HL-60/S4 treated with retinoic acid at 250 ng/mL for 4 days and 3 days (cell line): ENCODE results near the gene CCER1.

ENCODE experiments used
- in situ Hi-C: fragments of 300-500 bp; cut with MboI; formaldehyde crosslinking; loops from 2 replicates; pipeline ENCODE4 v1.7.0; 2022; ENCODE audit warnings: low sequenced_read_pairs

CCER1 gene

DNA sequence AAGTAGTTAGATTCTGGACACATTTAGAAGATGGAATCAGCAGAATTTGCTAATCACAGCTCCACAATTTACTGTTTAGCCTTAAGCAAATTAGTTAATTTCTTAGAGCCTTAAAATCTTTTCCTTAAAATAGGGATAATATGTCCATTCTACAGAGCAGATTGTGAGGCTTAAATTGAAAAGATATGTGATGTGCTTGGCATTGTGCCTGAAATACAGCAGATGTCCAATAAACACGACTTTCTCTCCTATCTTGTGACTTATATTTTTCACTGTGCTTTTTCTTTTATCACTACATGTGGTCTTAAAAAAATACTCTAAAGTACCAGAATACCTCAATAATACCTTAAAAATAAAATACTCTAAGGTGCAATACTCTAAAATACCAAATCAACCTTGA is 30.6 kb downstream of the CCER1 start:
- in situ Hi-C loops: loop anchor here (25.0 kb wide), 1 partner anchor 1387 kb away; the partner anchor contains the start of gene POC1B

DNA sequence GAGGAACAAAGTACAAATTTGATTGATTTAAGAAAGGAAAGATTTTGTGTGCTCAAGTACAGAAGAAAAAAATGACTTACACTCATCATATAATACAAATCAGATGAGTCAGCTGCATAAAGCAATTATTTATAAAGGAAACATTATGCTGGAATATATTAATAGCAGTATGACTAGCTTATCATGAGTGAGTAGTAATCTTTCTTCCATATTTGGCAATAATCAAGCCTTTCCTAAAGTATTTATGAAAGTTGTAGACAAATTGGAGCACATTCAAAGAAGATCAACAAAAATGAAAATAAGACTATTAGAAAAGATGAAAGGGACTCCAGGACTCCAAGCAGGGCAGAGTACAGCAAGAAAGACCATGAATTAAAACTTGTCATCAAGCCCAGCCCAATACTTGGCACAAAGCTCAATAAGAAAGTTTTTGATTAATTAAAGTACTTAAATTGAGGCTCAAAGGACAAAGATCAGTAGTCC is 32.8 kb downstream of the CCER1 start:
- in situ Hi-C loops: loop anchor here (25.0 kb wide), 1 partner anchor 1385 kb away; the partner anchor contains the start of gene POC1B

DNA sequence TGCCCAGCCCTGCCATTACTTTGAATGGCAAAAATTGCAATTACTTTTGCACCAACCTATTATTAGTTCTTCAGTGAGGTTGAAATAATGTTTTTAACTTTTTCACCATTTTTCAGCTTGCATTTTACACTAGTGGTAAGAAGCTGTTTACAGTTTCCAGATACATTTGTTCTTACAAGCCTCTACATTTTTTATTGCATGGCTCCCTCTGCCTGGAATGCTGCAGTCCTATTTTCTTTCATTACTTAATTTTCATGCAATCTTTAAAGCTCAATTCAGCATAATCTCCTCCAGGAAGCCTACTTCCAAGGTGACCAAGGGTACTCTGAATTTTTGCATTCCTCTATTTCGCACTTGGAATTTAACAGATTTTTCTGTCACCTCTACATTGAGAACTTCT is 33.4 kb downstream of the CCER1 start:
- in situ Hi-C loops: loop anchor here (25.0 kb wide), 1 partner anchor 1384 kb away; the partner anchor contains the start of gene POC1B

DNA sequence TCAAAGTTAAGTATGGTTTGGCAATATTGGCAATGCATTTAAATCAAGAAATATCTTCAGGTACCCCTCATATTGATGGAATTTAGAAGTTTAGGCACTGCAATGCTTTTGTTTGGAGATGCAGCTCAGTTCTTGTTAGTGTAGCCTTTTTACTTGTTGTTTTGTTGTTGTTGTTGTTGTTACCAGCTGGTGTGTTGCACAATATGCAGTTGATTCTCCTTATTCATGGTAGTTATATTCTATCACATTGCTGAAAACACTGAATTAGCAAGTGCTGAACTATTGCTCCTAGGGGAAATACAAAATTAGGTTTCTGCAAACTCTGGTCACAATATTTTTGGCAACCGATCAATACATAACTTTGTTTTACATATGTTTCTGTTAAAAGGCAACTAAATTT is 34.8 kb downstream of the CCER1 start:
- in situ Hi-C loops: loop anchor here (25.0 kb wide), 1 partner anchor 1383 kb away; the partner anchor contains the start of gene POC1B

DNA sequence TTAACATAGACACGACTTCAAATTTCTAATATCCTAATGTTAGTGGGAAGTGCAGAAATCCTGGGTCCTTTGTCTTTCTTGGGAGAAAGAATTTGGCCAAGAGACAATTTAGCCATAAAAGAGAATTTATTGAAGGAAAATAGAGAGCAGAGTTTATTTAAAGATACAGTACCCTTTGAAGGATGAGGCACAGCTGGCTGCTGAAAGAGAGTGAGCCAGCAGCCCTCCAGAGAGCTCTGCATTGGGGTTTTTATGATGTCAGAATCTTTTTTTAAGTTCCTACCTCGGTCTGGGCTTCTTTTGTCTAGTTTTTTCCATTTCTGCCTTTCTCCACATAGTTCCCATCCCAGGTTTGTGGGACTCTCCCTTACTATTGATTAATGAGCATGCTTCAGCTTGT is 37.5 kb downstream of the CCER1 start:
- in situ Hi-C loops: loop anchor here (25.0 kb wide), 1 partner anchor 1380 kb away; the partner anchor contains the start of gene POC1B

DNA sequence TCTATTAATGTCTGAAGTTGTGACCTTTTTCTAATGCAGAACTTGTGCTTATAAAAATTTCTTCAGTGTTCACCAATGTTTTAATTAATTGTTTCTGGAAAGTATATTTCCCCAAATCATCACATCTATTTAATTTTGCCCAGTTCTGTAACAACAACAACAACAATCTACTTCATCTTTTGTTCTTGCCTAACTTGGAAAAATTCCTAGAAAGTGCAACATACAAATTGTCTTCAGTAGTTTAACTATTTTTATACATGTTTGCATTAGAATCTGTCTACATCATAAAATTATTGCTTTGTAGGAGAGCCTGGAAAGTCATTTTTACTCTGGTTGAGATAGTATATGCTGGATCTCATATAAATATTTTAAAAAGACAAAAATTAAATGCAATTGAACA is 38.5 kb downstream of the CCER1 start:
- in situ Hi-C loops: loop anchor here (25.0 kb wide), 1 partner anchor 1379 kb away; the partner anchor contains the start of gene POC1B

DNA sequence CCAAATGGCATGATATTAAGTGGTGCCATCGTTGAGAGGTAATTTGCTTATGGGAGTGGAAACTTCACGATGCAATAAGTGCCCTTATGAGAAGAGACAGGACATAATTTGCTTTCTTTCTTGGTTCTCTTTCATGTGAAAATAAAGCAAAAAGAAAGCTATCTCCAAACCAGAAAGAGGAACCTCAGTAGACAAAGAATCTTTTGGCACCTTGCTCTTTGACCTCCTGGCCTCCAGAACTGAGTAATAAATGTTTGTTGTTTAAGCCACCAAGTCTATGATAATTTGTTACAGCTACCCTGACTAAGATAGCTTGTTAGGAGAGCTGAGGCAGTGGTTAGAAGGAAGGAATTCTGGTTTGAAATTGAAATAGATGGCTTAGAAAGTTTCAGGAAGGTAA is 39.6 kb downstream of the CCER1 start:
- in situ Hi-C loops: loop anchor here (25.0 kb wide), 1 partner anchor 1378 kb away; the partner anchor contains the start of gene POC1B

DNA sequence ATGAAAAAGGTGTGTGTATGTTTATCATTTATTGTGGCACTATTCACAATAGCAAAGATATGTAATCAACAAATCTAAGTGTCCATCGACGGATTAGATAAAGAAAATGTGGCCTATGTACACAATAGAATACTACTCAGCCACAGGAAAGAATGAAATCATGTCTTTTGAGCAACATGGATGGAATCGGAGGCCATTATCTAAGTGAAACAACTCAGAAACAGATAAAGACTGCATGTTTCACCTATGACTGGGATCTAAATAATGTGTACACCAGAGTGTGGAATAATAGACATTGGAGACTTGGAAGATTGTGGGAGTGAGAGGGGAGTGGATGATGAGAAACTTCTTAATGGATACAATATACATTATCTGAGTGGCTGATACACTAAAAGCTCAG is 44.0 kb downstream of the CCER1 start:
- in situ Hi-C loops: loop anchor here (25.0 kb wide), 1 partner anchor 1374 kb away; the partner anchor contains the start of gene POC1B

DNA sequence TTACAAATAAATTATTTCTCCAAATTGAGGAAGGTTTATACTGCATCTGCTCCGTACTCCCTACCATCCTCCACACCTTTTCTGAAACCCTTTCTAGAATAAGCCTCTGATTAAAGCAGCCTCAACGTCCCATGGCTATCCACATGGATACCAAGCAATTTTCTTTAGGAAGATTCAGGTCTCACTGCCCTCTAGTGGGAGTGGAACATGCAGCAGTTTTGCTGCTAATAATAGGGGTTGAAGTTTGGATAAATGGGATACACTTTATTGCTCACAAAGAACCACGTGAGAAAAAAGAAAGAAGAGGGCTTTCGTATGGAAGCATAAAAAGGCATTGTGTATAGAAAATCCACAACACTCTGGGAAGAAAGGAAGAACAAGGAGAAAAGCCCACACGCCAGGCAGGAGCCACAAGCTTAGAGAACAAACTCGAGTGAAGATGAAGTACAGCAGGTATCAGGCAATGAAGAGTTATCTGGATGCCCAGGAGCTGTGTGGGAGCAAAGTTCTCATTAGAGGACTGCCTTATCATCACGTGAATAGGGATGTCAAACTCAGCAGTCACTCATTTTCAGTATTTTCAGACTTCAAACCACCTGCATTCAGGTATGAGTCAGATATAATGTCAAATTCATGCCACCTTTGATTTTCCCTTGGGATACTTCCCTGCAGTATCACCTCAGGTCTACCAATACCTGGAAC is 45.8 kb downstream of the CCER1 start:
- in situ Hi-C loops: loop anchor here (25.0 kb wide), 1 partner anchor 1372 kb away; the partner anchor contains the start of gene POC1B

DNA sequence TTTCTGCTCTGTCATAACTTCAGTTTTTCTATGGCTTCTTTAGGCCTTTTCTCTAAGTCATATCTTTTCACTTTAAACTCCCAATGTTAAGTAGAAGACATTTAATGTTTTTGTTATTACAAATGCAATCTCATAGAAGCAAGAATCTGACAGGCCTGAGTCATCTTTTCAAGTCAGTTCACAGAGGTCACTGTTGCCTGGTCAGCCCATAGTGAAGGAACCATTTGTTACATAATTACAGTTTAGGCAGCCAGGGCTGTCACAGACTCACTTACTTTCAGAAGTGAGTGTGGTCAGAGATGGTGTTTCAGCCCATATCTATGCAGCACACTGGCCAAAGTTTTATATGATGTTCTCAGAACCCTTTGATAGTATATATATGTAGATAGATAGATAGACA is 46.5 kb downstream of the CCER1 start:
- in situ Hi-C loops: loop anchor here (25.0 kb wide), 1 partner anchor 1371 kb away; the partner anchor contains the start of gene POC1B

DNA sequence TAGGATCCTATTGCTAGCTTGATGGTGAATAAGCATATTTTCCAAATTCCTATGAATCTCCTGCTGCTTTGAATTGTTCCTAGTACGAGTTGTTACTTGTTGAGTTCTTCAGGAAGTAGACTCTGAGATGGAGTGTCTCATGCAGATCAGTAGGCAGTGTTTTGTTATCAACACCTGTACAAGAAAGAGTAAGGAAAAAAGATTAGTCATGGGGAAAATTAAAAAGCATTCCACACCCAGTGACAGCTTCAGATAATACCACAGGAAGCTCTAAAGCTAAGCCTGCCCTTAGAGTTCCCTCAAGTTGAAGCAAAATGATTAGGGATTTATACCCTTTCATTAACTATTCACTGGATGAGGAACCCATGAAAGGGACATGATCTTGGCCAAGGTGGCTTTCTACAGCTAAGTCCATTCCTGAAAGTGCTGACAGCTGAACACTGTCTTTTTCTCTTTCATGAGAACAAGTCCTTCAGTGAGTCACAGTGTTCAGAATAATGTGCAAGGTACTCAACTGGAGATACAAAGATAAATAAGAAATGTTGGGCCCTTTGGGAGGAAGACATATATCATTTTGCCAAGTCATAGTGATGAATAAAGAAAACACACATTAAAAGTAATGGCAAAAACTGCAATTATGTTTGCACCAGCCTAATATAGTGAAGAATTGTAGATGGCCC is 49.1 kb downstream of the CCER1 start:
- in situ Hi-C loops: loop anchor here (25.0 kb wide), 1 partner anchor 1369 kb away; the partner anchor contains the start of gene POC1B

DNA sequence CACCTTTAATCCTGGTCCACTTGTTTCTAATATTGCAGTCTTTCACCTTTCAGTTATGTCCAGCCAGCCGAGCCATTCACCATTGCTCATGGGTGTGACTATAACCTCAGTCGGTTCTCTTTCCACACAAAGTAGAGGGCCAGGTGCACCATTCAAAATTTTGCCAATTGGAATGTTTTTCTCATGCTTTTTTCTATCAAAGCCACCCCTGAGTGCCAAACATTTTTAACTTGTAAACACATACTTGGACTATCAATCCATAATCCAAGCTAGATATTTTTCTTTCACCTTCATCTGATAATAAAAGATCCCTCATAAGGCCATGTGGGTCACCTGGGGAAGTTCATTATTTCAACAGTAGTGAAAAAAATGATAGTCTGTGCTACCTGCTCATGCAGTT is 52.4 kb downstream of the CCER1 start:
- in situ Hi-C loops: loop anchor here (25.0 kb wide), 1 partner anchor 1365 kb away; the partner anchor contains the start of gene POC1B
